Bronchial epithelial cell (primary cell): ENCODE data around the gene SGSM1. TPM values are rescaled to one million over a fixed set of nuclear protein-coding genes. Genes with fewer than 3 reads are reported as not detected.

ENCODE experiments used
- DNase-seq: peaks from one replicate; pipeline ENCODE4 v3.0.0-alpha.2; 2010; ENCODE audit warnings: low read depth
- FAIRE-seq: peaks from 2 replicates; lab custom pipeline; 2011; peaks lifted over from hg19 to GRCh38; lab: Jason Lieb, UNC
- H3K27me3 ChIP-seq: 2 replicates; pipeline ENCODE4 v1.5.1; 2011; ENCODE audit warnings: low read length; ENCODE audit not compliant: control insufficient read depth, insufficient read depth
- H3K36me3 ChIP-seq: 2 replicates; pipeline ENCODE4 v1.5.1; 2011; ENCODE audit warnings: low read length; ENCODE audit not compliant: control insufficient read depth, insufficient read depth
- H3K4me3 ChIP-seq: 2 replicates; pipeline ENCODE4 v1.5.1; 2011; ENCODE audit warnings: mild to moderate bottlenecking, low read depth, low read length, control low read depth
- CTCF ChIP-seq: IDR thresholded peaks from 2 replicates; pipeline ENCODE4 v1.5.1; 2011; ENCODE audit warnings: mild to moderate bottlenecking, moderate library complexity, low read length, control low read depth, inconsistent platforms; ENCODE audit not compliant: insufficient read depth, severe bottlenecking
- total RNA-seq: library from RNA; depleted of rRNA; stranded (reverse); fragments of >200 nt; gene quantifications from 2 replicates; pipeline ENCODE4 v1.2.1, GENCODE V29; 2014

The SGSM1 gene
- total RNA-seq, 1 donor from 2014 or later = not detected

DNA sequence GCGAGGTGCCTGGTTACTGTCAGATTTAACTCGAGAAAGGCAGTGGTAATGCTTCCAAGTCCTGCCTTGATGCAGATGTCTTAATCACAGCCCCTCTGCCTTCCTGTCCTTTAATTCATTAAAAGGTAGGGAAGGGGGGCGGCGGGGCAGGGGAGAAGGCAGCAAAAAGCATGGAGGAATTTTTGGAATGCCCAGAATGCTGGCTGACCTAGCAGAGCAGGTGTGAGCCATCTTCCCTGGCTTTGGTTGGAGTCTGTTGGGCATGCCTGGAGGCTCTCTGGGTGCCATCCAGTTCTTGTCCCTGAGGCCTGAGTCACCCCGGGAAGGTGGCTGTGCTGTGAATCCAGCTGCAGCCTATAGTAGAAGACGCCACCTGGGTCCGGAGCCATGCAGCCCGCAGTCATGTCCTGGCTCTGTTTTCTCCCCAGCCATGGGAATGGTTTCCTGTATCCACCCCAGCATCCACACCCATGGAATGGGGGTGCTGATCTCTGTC, 162.1 kb downstream of the SGSM1 start:
- Histone ChIP-seq H3K4me3 (no peak overlapping the region), H3K27me3 (no peaks in the 10 kb centered on the region), H3K36me3 (peaks cover 4% of the 10 kb centered on the region)
- no peak for TF ChIP-seq CTCF
- peak; percentile 53 for DNase-seq
- FAIRE-seq = peak; percentile 88

GRCh38 chr22:24969560-24970301, 163.7 kb downstream of the SGSM1 start:
- Histone ChIP-seq H3K36me3 (peaks cover 4% of the 10 kb centered on the region), H3K4me3 (no peak overlapping the region), H3K27me3 (no peaks in the 10 kb centered on the region)
- FAIRE-seq = no peak
- TF ChIP-seq CTCF = no peak
- no peak for DNase-seq

- Histone ChIP-seq H3K27me3 (no peaks in the 10 kb centered on the region), H3K36me3 (peaks cover 4% of the 10 kb centered on the region), H3K4me3 (no peak overlapping the region)
- DNase-seq (no peak), FAIRE-seq (no peak)
- TF ChIP-seq CTCF = no peak
Measured at GRCh38 chr22:24972369-24972768, 166.4 kb downstream of the SGSM1 start.

GRCh38 chr22:24973872-24974271, 167.9 kb downstream of the SGSM1 start:
- FAIRE-seq (no peak), DNase-seq (no peak)
- peaks cover 4% of the 10 kb centered on the region for H3K36me3 ChIP-seq
- H3K4me3 ChIP-seq = no peak overlapping the region
- no peaks in the 10 kb centered on the region for H3K27me3 ChIP-seq
- TF ChIP-seq CTCF = no peak

DNA sequence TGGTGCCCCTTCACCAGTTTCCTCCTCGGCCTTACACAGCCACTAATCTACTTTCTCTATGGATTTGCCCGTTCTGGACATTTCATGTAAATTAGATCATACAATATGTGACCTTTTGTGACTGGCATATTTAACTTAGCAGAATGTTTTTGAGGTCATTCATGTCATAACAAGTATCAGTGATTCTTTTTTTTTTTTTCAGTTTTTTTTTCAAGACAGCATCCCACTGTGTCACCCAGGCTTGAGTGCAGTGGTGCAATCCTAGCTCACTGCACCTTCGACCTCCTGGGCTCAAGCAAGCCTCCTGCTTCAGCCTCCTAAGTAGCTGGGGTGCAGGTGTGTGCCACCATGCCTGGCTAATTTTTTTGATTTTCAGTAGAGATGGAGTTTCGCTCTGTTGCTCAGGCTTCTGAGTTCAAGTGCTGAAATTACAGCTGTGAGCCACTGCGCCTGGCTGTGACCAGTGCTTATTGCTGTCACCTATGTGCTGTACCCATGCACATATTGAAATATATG, 169.2 kb downstream of the SGSM1 start:
- Histone ChIP-seq H3K36me3 (peaks cover 1% of the 10 kb centered on the region), H3K27me3 (no peaks in the 10 kb centered on the region), H3K4me3 (no peak overlapping the region)
- FAIRE-seq (no peak), DNase-seq (peak; percentile 72)
- no peak for TF ChIP-seq CTCF
